ENCODE data around the gene CSH1.

DNA sequence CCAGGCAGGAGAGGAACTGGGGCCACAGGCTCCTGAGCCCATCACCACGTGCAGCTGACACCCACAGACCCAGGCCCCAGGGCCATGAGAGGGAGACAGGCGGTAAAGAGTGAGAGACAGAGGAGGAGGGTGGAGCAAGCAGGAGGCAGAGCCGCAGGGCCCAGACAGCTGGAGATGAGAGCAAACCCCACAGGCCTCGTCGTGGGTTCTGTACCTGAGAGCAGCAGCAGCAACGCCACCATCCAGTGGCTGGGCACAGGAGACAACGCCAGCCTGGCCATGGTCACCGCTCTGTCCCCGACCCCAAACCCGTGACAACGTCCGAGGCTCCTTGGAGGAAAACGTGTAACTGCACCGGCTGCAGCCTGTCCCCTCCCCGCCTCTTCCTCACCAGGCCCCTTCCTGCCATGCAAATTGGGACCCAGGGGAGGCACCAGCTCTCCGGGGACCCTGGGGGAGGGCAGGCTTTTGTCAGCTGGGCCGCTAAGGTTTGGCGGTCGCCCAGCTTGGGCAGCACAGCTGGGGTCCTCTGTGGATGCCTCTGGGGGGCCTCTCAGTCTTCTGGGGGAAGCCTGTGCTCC, 35.7 kb upstream of the CSH1 start, which contains the start of gene CD79B:
- TF ChIP-seq, protein P1, sequence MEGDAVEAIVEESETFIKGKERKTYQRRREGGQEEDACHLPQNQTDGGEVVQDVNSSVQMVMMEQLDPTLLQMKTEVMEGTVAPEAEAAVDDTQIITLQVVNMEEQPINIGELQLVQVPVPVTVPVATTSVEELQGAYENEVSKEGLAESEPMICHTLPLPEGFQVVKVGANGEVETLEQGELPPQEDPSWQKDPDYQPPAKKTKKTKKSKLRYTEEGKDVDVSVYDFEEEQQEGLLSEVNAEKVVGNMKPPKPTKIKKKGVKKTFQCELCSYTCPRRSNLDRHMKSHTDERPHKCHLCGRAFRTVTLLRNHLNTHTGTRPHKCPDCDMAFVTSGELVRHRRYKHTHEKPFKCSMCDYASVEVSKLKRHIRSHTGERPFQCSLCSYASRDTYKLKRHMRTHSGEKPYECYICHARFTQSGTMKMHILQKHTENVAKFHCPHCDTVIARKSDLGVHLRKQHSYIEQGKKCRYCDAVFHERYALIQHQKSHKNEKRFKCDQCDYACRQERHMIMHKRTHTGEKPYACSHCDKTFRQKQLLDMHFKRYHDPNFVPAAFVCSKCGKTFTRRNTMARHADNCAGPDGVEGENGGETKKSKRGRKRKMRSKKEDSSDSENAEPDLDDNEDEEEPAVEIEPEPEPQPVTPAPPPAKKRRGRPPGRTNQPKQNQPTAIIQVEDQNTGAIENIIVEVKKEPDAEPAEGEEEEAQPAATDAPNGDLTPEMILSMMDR (IDR thresholded peaks at IDR 0.05) = no peak
- no peak for TF ChIP-seq POLR2A (IDR thresholded peaks at IDR 0.05)
